ENCODE measurements around the gene NPR2.

Gene NPR2

GRCh38 chr9:35763803-35764202, 27.6 kb upstream of the NPR2 start:
- H3K9ac ChIP-seq (ENCODE audit: low read length in 2 of 2): no peak overlapping the region
- no peaks in the 10 kb centered on the region for H3K27me3 ChIP-seq (ENCODE audit: control insufficient read depth in 1 of 2, insufficient read depth in 2 of 2, low read length in 2 of 2)
- no peaks in the 10 kb centered on the region for H3K4me1 ChIP-seq (ENCODE audit: control insufficient read depth, insufficient read depth, low read length)
- no peak overlapping the region for H3K4me3 ChIP-seq (ENCODE audit: low read length in 2 of 2)
- H3K27ac ChIP-seq (ENCODE audit: low read length): no peak overlapping the region
- H3K9me3 ChIP-seq (ENCODE audit: control insufficient read depth in 2 of 2, low read length in 2 of 2): no peaks in the 10 kb centered on the region
- H3K36me3 ChIP-seq (ENCODE audit: control insufficient read depth in 2 of 2, insufficient read depth in 2 of 2, low read length in 2 of 2): no peaks in the 10 kb centered on the region

- no peaks in the 10 kb centered on the region for H3K9me3 ChIP-seq (ENCODE audit: control insufficient read depth in 2 of 2, low read length in 2 of 2)
- no peaks in the 10 kb centered on the region for H3K36me3 ChIP-seq (ENCODE audit: control insufficient read depth in 2 of 2, insufficient read depth in 2 of 2, low read length in 2 of 2)
- no peak overlapping the region for H3K4me3 ChIP-seq (ENCODE audit: low read length in 2 of 2)
- H3K9ac ChIP-seq (ENCODE audit: low read length in 2 of 2): no peak overlapping the region
- H3K4me1 ChIP-seq (ENCODE audit: control insufficient read depth, insufficient read depth, low read length): peaks cover 9% of the 10 kb centered on the region
- H3K27ac ChIP-seq (ENCODE audit: low read length): no peak overlapping the region
- H3K27me3 ChIP-seq (ENCODE audit: control insufficient read depth in 1 of 2, insufficient read depth in 2 of 2, low read length in 2 of 2): no peaks in the 10 kb centered on the region
These were observed 24.4 kb upstream of the NPR2 start for GRCh38 chr9:35766997-35767396.

GRCh38 chr9:35767458-35767857, 23.9 kb upstream of the NPR2 start:
- Histone ChIP-seq H3K27me3 (ENCODE audit: control insufficient read depth in 1 of 2, insufficient read depth in 2 of 2, low read length in 2 of 2) (no peaks in the 10 kb centered on the region), H3K27ac (ENCODE audit: low read length) (no peak overlapping the region), H3K36me3 (ENCODE audit: control insufficient read depth in 2 of 2, insufficient read depth in 2 of 2, low read length in 2 of 2) (no peaks in the 10 kb centered on the region), H3K9ac (ENCODE audit: low read length in 2 of 2) (no peak overlapping the region), H3K9me3 (ENCODE audit: control insufficient read depth in 2 of 2, low read length in 2 of 2) (no peaks in the 10 kb centered on the region), H3K4me1 (ENCODE audit: control insufficient read depth, insufficient read depth, low read length) (peaks cover 9% of the 10 kb centered on the region), H3K4me3 (ENCODE audit: low read length in 2 of 2) (no peak overlapping the region)

GRCh38 chr9:35769763-35770162, 21.6 kb upstream of the NPR2 start:
- Histone ChIP-seq H3K4me3 (ENCODE audit: low read length in 2 of 2) (no peak overlapping the region), H3K27ac (ENCODE audit: low read length) (no peak overlapping the region), H3K36me3 (ENCODE audit: control insufficient read depth in 2 of 2, insufficient read depth in 2 of 2, low read length in 2 of 2) (no peaks in the 10 kb centered on the region), H3K27me3 (ENCODE audit: control insufficient read depth in 1 of 2, insufficient read depth in 2 of 2, low read length in 2 of 2) (no peaks in the 10 kb centered on the region), H3K9me3 (ENCODE audit: control insufficient read depth in 2 of 2, low read length in 2 of 2) (no peaks in the 10 kb centered on the region), H3K9ac (ENCODE audit: low read length in 2 of 2) (no peak overlapping the region), H3K4me1 (ENCODE audit: control insufficient read depth, insufficient read depth, low read length) (peaks cover 9% of the 10 kb centered on the region)

GRCh38 chr9:35771075-35771433, 20.3 kb upstream of the NPR2 start:
- no peak overlapping the region for H3K9ac ChIP-seq (ENCODE audit: low read length in 2 of 2)
- no peaks in the 10 kb centered on the region for H3K9me3 ChIP-seq (ENCODE audit: control insufficient read depth in 2 of 2, low read length in 2 of 2)
- H3K4me3 ChIP-seq (ENCODE audit: low read length in 2 of 2): no peak overlapping the region
- H3K27ac ChIP-seq (ENCODE audit: low read length): peak overlapping the region; percentile 3
- no peaks in the 10 kb centered on the region for H3K36me3 ChIP-seq (ENCODE audit: control insufficient read depth in 2 of 2, insufficient read depth in 2 of 2, low read length in 2 of 2)
- H3K27me3 ChIP-seq (ENCODE audit: control insufficient read depth in 1 of 2, insufficient read depth in 2 of 2, low read length in 2 of 2): no peaks in the 10 kb centered on the region
- H3K4me1 ChIP-seq (ENCODE audit: control insufficient read depth, insufficient read depth, low read length): peaks cover 9% of the 10 kb centered on the region

GRCh38 chr9:35771534-35771933, 19.9 kb upstream of the NPR2 start:
- H3K36me3 ChIP-seq (ENCODE audit: control insufficient read depth in 2 of 2, insufficient read depth in 2 of 2, low read length in 2 of 2): no peaks in the 10 kb centered on the region
- peaks cover 9% of the 10 kb centered on the region for H3K4me1 ChIP-seq (ENCODE audit: control insufficient read depth, insufficient read depth, low read length)
- peak overlapping the region; percentile 3 for H3K27ac ChIP-seq (ENCODE audit: low read length)
- no peaks in the 10 kb centered on the region for H3K9me3 ChIP-seq (ENCODE audit: control insufficient read depth in 2 of 2, low read length in 2 of 2)
- no peaks in the 10 kb centered on the region for H3K27me3 ChIP-seq (ENCODE audit: control insufficient read depth in 1 of 2, insufficient read depth in 2 of 2, low read length in 2 of 2)
- no peak overlapping the region for H3K4me3 ChIP-seq (ENCODE audit: low read length in 2 of 2)
- H3K9ac ChIP-seq (ENCODE audit: low read length in 2 of 2): no peak overlapping the region

- no peak overlapping the region for H3K27ac ChIP-seq (ENCODE audit: low read length)
- H3K36me3 ChIP-seq (ENCODE audit: control insufficient read depth in 2 of 2, insufficient read depth in 2 of 2, low read length in 2 of 2): no peaks in the 10 kb centered on the region
- H3K9me3 ChIP-seq (ENCODE audit: control insufficient read depth in 2 of 2, low read length in 2 of 2): no peaks in the 10 kb centered on the region
- H3K4me3 ChIP-seq (ENCODE audit: low read length in 2 of 2): no peak overlapping the region
- H3K9ac ChIP-seq (ENCODE audit: low read length in 2 of 2): no peak overlapping the region
- H3K4me1 ChIP-seq (ENCODE audit: control insufficient read depth, insufficient read depth, low read length): peaks cover 9% of the 10 kb centered on the region
- H3K27me3 ChIP-seq (ENCODE audit: control insufficient read depth in 1 of 2, insufficient read depth in 2 of 2, low read length in 2 of 2): no peaks in the 10 kb centered on the region
These were observed 19.4 kb upstream of the NPR2 start for GRCh38 chr9:35771943-35772342.

GRCh38 chr9:35774907-35775635, 16.3 kb upstream of the NPR2 start:
- Histone ChIP-seq H3K27ac (ENCODE audit: low read length) (no peak overlapping the region), H3K9me3 (ENCODE audit: control insufficient read depth in 2 of 2, low read length in 2 of 2) (no peaks in the 10 kb centered on the region), H3K4me1 (ENCODE audit: control insufficient read depth, insufficient read depth, low read length) (peaks cover 9% of the 10 kb centered on the region), H3K27me3 (ENCODE audit: control insufficient read depth in 1 of 2, insufficient read depth in 2 of 2, low read length in 2 of 2) (no peaks in the 10 kb centered on the region), H3K4me3 (ENCODE audit: low read length in 2 of 2) (no peak overlapping the region), H3K9ac (ENCODE audit: low read length in 2 of 2) (no peak overlapping the region), H3K36me3 (ENCODE audit: control insufficient read depth in 2 of 2, insufficient read depth in 2 of 2, low read length in 2 of 2) (no peaks in the 10 kb centered on the region)

- peaks cover 3% of the 10 kb centered on the region for H3K4me1 ChIP-seq (ENCODE audit: control insufficient read depth, insufficient read depth, low read length)
- no peak overlapping the region for H3K4me3 ChIP-seq (ENCODE audit: low read length in 2 of 2)
- H3K9ac ChIP-seq (ENCODE audit: low read length in 2 of 2): no peak overlapping the region
- no peaks in the 10 kb centered on the region for H3K27me3 ChIP-seq (ENCODE audit: control insufficient read depth in 1 of 2, insufficient read depth in 2 of 2, low read length in 2 of 2)
- no peaks in the 10 kb centered on the region for H3K9me3 ChIP-seq (ENCODE audit: control insufficient read depth in 2 of 2, low read length in 2 of 2)
- H3K36me3 ChIP-seq (ENCODE audit: control insufficient read depth in 2 of 2, insufficient read depth in 2 of 2, low read length in 2 of 2): no peaks in the 10 kb centered on the region
- no peak overlapping the region for H3K27ac ChIP-seq (ENCODE audit: low read length)
These were observed 15.4 kb upstream of the NPR2 start for GRCh38 chr9:35776018-35776417.

GRCh38 chr9:35778496-35778895, 12.9 kb upstream of the NPR2 start:
- Histone ChIP-seq H3K9me3 (ENCODE audit: control insufficient read depth in 2 of 2, low read length in 2 of 2) (no peaks in the 10 kb centered on the region), H3K27me3 (ENCODE audit: control insufficient read depth in 1 of 2, insufficient read depth in 2 of 2, low read length in 2 of 2) (no peaks in the 10 kb centered on the region), H3K36me3 (ENCODE audit: control insufficient read depth in 2 of 2, insufficient read depth in 2 of 2, low read length in 2 of 2) (no peaks in the 10 kb centered on the region), H3K9ac (ENCODE audit: low read length in 2 of 2) (no peak overlapping the region), H3K27ac (ENCODE audit: low read length) (no peak overlapping the region), H3K4me1 (ENCODE audit: control insufficient read depth, insufficient read depth, low read length) (no peaks in the 10 kb centered on the region), H3K4me3 (ENCODE audit: low read length in 2 of 2) (no peak overlapping the region)

- no peaks in the 10 kb centered on the region for H3K36me3 ChIP-seq (ENCODE audit: control insufficient read depth in 2 of 2, insufficient read depth in 2 of 2, low read length in 2 of 2)
These were observed 10.3 kb upstream of the NPR2 start for GRCh38 chr9:35781066-35781465.

More at GRCh38 chr9:35781066-35781465, 10.3 kb upstream of the NPR2 start:
- H3K27me3 ChIP-seq (ENCODE audit: control insufficient read depth in 1 of 2, insufficient read depth in 2 of 2, low read length in 2 of 2): no peaks in the 10 kb centered on the region
- no peaks in the 10 kb centered on the region for H3K9me3 ChIP-seq (ENCODE audit: control insufficient read depth in 2 of 2, low read length in 2 of 2)
- no peak overlapping the region for H3K27ac ChIP-seq (ENCODE audit: low read length)
- no peak overlapping the region for H3K9ac ChIP-seq (ENCODE audit: low read length in 2 of 2)
- no peaks in the 10 kb centered on the region for H3K4me1 ChIP-seq (ENCODE audit: control insufficient read depth, insufficient read depth, low read length)
- H3K4me3 ChIP-seq (ENCODE audit: low read length in 2 of 2): no peak overlapping the region

Data from stomach smooth muscle (tissue), 2 donors.